ENCODE data around the gene C1orf198.
"Not testable (repeated sequence)": the region's sequence is repeated elsewhere in the genome, so short reads cannot be mapped to it uniquely, and the experiment has no call there.

Gene C1orf198

DNA sequence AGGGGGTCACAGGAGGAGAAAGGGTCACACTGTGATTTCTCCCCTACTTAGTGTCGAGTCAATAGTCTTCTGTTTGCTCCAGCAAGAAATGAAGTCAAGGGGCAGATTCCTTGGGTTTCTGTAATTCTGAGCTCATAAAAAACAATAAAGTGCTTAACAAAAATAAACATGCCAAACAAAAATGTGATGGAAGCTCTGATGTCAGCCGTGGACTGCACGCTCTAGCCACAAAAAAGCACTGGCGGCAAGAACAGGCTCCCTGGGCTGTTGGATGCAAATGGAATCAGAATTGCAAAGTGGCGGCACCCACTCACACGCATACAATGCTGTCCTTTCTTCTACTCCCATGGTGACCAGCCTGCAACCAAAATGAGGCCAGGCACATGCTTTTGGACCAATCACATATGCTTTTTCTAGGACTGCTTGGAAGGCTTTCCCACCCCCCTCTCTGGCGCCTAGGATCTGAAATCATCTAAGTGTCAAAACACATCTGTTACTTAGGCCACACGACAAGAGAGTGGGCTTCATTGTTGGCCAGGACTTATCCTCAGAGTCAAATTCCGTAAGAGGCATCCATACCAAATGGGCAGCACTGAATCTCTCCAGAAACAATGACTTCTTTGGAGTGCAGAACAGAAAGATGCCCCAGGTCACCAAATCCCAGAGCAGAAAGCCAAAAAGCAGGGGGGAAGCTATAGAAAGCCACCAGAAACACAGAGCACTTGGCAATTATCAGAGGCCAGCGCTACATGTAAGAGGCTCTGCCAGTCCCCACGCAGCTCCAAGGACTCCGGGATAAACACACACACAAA is 9.2 kb downstream of the C1orf198 start:
- DNase-seq = no peak

DNA sequence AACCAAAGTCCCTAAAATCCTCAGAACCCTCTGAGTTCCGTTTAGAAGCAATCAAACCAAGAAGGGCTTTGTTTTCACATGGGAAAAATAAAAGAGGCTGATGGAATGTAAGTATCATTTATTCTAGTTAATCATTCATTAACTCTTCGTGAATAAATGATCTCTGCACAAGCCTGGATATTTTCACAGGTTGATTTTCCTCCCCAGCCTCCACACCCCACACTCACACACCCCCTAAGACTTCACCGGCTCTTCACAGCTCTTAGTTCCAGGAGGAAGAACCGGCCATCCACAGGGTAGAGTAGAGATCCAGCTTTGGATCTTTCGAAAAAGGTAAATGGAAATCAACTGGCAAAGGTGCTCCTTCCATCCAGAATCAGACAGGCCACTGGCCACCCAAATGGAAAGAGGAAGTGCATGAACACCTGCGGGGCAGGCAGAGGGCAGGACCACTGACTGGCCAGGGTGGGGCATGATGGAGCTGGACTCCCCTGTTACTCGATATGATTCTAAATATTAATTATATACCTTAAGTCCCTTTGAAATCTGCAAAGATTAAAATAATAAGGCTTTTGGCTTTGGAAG is 10.0 kb downstream of the C1orf198 start:
- no peak for DNase-seq

DNA sequence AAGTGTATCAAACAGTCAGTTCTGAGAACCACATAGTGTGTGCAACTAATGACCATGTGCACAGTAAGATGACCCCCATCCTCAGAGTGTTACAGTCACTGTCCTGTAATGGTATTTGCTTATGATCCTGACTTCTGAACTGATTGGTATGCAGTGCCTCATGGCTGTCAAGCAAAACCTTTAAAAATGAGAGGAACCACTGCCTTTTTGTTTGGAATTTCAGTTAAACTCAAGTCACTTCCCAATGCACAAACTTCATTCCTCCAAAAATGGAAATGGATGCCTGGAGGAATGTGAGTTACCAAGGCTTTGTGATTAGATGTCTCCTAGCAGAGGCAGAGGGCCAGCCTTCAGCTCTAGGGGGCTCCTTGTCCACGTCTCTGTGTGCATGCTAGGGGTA is 10.5 kb downstream of the C1orf198 start:
- DNase-seq = no peak

DNA sequence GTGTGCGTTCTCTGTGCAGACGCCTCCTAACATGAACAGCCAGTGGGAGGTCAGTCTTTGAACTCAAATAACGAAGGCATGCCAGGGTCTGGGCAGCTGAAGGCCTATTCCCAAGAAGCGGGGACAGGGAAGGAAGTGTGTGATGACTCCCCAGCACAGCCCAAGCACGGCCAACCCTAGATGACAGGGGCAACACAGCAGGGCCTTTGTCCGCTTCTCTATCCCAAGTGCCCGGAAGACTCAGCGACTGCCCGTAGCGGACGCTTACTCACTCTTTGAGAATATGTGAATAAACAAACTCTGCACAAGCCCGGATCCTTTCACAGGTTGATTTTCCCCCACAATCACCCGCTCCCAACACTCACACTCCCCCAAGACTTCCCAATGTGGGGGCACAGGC is 11.2 kb downstream of the C1orf198 start:
- no peak for DNase-seq

DNA sequence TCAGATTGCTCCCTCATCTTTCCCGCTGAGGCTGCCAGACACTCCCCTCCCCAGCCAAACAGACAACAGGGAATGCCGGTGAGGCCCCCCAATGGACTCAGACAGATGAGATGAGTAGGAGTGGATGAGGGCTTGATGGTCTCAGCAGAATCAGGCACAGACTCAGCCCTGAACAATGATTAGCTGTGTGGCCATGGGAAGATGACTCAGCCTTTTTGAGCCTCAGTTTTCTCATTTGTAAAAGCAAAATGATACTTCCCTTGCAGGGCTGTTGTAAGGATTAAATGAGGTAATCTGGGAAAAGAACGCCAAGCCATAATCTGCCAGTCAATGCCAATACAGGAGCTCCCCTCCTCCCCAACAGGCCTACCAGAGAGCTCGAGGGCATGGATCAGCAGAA is 12.4 kb downstream of the C1orf198 start:
- no peak for DNase-seq

DNA sequence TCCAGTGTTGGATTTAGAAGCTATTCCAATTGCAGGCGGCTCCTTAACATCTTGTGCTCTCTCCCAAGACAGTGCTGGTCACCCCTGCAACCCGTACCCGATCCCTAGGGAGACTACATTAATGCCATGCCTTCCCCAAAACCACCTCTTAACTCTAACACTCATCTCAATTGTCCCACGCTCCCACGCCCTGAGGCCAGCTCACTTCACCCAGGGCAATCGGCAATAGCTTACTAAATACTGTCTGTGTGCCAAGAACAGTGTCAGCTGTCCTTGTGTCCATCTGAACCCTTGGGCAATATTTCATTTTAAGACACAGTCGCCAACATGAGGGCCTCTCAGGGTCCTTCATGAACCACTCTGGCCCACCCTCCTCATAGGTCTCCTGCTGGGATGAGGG is 13.9 kb downstream of the C1orf198 start:
- no peak for DNase-seq

DNA sequence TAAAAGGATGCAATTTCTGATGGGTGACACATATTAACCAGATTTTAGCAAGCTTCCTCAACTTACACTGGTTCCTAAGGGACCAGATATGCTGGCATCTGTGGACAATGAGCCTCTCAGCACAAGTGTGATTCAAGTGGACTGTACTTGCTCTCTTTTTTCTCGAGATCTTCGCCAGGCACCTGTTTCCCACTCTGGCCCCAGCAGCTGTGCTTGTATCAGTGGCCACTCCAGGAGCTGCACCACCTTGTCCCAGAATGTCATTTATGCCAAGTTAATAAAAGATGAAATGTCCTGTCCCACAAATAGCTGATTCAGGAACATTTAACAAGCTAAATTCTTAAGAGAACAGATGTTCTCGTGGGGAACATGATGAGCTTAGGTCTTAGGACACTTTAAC is 14.6 kb downstream of the C1orf198 start:
- DNase-seq = no peak

DNA sequence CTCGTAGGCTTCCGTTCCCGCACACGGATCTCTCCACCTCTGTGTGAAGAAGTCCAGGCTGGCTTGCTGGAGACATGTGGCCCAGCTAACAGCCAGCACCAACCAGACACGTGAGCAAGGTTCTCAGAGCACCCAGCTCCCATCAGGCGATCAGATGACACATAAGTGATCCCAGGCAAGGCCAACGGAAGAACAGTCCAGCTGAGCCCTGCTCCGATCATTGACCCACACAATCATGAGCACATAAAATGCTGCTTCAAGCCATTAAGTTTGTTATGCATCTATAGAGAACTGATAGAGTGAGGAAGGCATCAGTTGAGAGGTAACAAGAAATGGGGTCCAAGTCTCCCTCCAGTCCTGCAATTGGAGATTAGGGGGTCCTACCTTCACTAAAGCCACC is 15.4 kb downstream of the C1orf198 start:
- no peak for DNase-seq

DNA sequence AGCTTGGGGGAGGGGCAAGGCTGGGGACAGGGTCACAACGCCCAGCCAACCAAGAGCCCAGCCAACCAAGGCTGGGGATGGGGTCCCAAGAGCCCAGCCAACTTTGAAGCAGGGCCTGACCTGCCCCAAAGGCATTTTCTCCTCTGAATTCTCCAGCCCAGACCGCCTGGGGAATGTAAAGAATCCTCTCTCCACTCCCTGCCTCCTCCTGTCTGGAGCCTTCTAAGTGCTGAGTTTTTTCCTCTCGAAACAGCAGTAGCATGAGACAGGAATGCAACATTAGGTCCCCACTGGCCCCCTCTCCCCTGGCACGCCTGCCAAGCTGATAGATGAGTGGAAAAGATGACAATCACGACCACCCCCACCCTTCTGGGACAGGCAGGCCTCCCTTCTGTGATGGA is 17.0 kb downstream of the C1orf198 start:
- DNase-seq = no peak

DNA sequence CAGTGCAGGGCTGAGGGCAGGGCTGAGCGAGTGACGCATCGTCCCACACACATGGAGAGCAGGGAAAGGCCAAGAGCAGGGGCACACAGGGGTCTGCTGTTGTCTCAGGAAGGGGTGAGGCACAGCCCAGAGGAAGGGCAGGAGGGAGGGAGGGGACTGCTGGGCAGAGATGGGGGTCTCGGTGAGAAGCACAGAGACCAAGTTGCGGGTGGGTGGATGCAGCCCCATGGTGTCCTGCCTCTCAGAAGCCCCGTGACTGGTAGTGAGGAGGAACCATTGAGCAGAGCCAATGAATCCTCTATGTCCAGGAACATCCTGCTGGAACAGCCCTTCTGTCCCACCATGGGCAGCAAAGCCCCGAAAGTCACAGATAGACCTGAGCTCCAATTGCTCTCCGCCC is 17.8 kb downstream of the C1orf198 start:
- DNase-seq = no peak

DNA sequence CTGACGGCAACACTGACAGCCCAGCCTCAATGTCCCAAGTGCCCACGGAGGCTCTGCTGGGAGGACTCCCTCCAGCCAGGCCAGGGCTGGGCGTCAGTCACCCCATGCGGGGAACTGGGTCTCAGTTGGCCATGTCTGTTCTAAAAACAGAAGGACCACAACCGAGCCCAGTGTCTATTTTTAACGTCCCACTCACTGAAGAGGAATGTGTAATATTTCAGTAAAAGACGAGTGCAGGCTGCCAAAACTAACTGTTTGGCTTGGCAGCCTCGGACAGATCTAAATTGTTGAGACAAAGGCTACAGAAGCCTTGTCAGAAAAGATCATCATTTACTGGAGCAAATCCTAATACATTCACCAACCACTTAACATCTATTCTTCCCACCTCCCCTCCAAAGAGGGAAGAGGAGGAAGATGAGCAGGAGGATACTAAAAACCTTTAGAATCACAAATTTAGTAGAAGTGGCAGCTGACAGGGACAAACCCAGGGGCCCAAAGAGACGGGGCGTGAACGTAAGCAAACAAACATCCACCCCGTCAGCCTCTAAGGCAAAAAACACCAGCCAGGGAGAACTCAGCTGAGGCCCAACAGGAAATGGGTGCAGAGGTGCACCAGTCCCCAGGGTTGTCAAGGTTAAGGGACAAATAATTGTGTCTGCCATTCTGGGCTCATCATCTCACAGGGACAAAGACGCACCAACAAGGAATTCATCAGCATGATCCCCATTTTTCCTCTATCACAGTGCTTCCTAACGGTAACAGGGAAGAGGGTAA is 18.7 kb downstream of the C1orf198 start:
- DNase-seq = no peak

DNA sequence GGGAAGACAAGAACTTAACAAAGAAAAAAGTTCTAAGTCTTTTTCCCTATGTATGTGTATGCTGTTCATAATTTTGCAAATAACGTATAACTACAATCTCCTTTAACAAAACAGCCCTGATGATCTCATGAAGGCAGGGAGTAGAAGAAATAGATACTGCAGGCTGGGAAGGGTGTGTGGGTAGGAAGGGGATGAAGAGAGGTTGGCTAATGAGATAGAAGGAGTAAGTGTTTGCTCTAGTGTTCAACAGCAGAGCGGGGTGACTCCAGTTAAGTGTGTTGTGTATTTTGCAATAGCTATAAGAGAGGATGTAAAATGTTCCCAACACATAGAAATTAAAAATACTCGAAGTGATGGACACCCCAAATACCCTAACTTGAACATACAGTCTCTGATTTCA is 20.1 kb downstream of the C1orf198 start:
- no peak for DNase-seq

DNA sequence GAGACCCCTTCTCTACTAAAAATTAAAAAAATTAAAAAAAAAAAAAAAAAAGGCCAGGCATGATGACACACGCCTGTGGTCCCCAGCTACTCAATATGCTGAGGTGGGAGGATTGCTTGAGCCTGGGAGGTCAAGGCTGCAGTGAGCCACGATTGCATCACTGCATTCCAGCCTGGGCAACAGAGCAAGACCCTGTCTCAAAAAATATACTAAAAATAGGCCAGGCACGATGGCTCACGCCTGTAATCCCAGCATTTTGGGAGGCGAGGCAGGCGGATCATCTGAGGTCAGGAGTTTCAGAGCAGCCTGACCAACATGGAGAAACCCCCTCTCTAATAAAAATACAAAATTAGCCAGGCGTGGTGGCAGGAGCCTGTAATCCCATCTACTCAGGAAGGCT is 23.1 kb downstream of the C1orf198 start:
- not testable (repeated sequence) for DNase-seq

DNA sequence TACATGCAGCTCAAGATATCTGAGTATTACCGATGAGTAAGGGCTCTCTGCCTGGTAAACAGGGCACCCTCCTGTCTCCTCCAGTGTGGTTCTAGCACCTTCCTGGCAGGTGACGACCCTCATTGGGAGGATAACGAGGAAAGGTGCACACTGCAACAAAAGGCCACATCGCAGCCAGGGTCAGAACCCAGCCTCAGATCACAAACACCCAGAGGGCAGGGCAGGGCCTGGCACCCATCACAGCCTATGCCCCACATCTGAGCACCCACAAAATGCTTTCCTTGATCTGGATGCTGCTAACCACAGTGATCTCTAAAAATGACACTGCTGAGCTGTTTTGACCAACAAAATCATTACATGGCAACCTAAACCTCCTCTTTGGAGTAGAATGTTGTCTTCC is 23.8 kb downstream of the C1orf198 start:
- DNase-seq = no peak

DNA sequence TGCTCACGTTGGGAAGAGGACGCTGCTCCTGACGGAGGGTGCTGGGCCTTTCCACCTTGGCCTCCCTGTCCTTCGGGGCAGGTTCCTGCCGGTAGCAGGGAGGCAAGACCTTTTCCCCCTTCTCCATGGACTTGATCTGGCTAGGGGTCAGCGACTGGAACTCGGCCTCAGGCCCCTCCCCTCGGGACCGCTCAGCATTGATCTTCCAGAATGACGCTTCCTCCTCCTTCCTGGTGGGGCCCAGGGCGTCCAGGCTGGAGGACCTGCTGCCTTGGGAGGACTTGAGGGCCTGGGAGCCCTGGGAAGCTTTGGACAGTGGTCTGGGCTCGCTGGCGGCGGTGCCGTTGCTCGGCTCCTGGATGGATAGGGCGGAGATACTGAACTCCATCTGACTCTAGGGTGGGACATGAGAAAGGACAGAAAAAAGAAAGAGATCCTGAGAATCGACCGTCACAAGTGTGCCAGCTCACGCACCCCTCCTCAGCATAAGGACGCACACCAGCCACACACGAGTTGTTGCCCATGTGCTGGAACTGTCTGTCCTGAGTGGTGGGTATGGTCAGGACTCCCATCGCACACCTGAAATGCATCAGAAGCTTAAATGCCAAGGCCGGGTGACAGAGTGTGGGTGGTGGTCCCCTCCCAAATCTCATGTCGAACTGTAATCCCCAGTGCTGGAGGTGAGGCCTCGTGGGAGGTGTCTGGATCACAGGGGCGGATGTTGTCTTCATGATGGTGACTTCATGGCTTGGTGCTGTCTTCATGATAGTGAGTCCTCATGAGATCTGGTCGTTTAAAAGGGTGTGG is 24.6 kb downstream of the C1orf198 start:
- DNase-seq = no peak

DNA sequence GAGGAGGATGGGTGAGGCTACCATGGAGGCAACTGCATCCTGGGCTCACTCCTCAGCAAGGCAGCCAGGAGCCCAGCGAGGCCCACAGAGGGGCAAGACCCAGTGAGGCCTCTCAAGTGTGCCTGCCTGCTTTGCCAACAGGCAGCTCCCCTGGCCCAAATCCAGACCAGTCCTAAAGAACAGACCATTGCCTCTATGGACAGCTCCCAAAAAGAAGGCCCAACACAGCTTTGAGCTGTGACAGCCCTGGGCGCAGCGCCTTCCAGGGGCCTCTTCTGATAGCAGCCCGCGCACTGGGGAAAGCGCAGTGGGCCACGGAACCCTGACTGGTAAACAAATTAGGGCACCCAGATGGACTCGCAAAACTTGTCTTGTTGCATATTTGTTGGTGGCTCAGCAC is 25.5 kb downstream of the C1orf198 start:
- DNase-seq = no peak

DNA sequence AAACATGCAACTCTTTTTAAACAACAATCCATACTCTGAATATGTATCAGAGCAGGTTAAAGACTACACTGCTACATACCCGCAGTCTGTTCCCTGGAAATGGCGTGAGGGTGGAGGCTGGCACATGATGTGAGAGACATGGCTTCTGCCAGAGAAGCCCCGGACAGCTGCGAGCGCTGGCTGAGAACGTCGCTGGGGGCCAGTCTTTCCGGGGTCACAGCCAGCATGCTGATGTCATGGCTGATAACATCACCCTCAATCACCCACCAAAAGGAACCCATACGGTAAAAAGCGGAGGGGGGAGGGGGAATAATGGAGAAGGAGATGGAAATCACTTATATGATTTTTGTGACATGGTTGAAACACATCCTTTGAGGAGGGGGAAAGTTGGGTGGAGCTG is 29.1 kb downstream of the C1orf198 start:
- no peak for DNase-seq

DNA sequence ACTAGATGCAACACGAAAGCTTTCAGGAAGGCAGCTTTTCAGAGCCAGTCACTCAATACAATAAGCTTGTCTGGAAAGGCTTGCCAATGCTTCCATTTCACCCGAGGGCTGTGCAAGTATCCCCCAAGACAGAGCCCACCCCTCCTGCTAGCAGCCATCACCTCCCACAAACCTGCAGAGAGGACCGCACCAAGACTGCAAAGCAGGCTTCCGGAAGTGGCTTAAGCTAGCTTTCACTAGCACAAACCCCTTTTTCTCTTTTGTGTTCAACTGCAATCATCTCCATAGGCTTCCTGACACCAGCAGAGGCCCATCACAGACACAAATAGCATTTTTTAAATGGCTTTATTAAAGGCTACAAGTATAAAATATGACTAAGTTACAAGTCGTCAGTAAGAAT is 31.5 kb downstream of the C1orf198 start:
- DNase-seq = no peak

DNA sequence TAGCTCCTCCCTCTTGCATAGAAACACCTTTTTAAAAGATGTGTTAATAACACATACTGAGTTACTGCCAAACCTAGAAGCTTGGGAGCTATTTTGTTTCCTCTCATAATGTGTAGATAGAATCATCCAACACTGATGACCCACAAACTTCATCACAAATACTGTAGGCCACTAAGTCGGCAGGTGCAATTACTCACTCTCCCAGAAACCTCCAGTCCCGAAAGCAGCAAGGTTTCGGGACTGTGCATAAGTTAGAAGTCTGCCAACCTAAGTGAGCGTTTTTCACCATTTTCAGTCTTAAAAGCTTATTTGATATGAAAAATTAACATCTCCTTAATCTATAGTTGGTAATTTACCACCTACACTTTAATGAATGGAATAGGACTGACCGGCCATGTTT is 32.0 kb downstream of the C1orf198 start:
- no peak for DNase-seq

DNA sequence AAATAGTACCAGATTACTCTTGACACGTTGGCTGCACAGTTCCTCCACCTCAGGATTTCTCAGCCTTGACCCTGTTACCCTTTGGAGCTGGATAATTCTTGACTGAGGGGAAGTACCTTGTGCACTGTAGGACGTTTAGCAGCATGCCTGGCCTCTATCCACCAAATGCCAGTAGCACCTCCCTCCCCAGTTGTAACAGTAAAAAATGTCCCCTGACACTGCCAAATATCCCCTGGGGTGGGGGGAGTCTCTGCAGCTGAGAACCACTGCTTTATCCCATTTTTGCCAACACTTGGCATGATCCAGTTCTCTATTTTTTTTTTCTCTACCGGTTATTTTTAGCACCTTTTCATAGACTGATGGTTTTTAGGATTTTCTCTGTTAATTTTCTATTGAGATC is 34.0 kb downstream of the C1orf198 start:
- no peak for DNase-seq

DNA sequence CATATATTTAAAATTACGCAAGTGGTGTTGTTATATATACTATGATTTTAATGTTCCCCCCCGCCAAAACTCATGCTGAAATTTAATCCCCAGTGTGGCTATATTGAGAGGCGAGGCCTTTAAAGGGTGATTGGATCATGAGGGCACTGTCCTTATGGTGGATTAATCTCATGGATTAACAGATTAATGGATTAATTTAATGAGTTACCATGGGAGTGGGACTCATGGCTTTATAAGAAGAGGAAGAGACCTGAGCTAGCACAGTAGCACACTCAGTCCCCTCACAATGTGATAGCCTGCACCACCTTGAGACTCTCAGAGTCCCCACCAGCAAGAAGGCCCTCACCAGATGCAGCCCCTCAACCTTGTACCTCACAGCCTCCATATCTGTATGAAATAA is 34.8 kb downstream of the C1orf198 start:
- DNase-seq = no peak

DNA sequence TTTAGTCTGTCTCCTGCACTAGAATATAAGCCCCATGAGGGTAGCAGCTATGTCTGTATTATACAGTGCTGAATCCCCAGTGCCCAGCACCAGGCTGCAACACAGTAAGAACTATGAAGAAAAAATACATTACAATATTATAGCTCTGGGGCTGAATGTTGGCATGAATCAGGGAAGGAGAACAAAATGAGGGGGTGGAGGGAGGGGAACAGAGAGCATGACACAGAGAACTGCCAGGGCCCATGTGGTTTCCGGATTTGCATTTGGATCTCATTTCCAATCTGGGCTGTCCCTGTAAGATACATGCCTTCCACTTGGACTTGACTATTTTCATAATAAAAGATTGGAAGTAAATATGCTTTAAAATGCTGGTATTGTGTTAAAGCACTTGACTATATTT is 35.8 kb downstream of the C1orf198 start:
- no peak for DNase-seq

DNA sequence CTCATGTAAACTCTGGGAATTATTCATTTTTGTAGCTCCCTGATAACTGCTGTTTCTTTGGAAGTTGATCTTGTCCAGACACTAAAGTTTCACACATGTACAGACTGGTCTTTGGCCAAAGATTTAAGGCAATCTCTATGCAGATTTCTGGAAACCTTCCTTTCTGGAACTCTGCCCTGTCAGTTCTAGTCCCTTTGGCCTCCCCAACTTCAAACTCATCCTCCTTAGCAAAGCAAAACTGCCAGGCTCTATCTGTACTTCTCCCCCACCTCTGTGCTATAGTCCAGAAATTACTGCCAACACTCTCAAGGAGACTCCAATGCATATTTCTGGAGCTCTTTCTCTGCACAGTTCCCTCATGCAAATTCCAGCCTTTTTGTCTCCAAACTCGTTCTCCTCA is 36.5 kb downstream of the C1orf198 start:
- DNase-seq = no peak

All from NCI-H187 treated with DMSO at 0.1 percent for 48 hours (cell line).